Tibial nerve (tissue), 4 donors: ENCODE results near the gene METTL24.

Experiments used
- EP300 ChIP-seq, 2 donors: sonication (generic); formaldehyde crosslinking; IDR thresholded peaks; one replicate each; pipeline ENCODE4 v1.6.1; 2017; ENCODE audit warnings: antibody characterized with exemption in 2 of 2, mild to moderate bottlenecking in 1 of 2
- POLR2A ChIP-seq, 2 donors: fragments of 450-650 bp; IDR thresholded peaks; one replicate each; pipeline ENCODE4 v1.6.1; 2017; ENCODE audit warnings: antibody characterized with exemption in 2 of 2, mild to moderate bottlenecking in 2 of 2, moderate library complexity in 2 of 2
- TF ChIP-seq, protein P1 (sequence below), 5 experiments: fragments of 200-600 bp in 3 of 5; fragments of 450-650 bp in 2 of 5; sonication (generic) in 3 of 5; IDR thresholded peaks; one replicate each; pipeline ENCODE4 v1.5.1; 2016 to 2019; ENCODE audit warnings: antibody characterized with exemption in 5 of 5, mild to moderate bottlenecking in 3 of 5, moderate library complexity in 2 of 5

DNA sequence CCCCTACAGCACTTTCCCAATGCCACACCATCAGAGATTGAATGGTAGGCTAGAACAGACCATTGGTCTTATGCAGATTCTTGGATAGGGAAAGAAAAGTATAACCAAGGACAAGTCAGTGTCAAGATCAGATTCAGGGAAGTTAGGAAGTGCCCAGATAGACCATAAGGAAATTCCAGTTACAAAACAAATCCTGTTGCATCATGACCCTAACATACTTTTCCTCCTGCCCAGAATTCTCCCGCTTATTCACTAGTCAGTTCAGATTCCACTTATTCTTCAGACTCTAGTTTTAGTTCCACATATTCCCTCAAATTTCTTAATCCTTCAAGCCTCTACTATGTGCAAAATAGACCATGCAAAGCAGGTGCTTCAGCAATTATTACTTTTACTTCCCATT is 20.7 kb downstream of the METTL24 start:
- TF ChIP-seq, protein P1, sequence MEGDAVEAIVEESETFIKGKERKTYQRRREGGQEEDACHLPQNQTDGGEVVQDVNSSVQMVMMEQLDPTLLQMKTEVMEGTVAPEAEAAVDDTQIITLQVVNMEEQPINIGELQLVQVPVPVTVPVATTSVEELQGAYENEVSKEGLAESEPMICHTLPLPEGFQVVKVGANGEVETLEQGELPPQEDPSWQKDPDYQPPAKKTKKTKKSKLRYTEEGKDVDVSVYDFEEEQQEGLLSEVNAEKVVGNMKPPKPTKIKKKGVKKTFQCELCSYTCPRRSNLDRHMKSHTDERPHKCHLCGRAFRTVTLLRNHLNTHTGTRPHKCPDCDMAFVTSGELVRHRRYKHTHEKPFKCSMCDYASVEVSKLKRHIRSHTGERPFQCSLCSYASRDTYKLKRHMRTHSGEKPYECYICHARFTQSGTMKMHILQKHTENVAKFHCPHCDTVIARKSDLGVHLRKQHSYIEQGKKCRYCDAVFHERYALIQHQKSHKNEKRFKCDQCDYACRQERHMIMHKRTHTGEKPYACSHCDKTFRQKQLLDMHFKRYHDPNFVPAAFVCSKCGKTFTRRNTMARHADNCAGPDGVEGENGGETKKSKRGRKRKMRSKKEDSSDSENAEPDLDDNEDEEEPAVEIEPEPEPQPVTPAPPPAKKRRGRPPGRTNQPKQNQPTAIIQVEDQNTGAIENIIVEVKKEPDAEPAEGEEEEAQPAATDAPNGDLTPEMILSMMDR (IDR thresholded peaks at IDR 0.05): no peak
- TF ChIP-seq EP300 (IDR thresholded peaks at IDR 0.05): no peak
- no peak for TF ChIP-seq POLR2A (IDR thresholded peaks at IDR 0.05)
